Stomach (tissue), 9 donors: ENCODE data around the gene CCDC148. TPM values are rescaled to one million over a fixed set of nuclear protein-coding genes. Genes with fewer than 3 reads are reported as not detected.

Experiments
- DNase-seq, 2 donors: peaks; one replicate each; pipeline versions ENCODE4 v3.0.0 to v3.0.0-alpha.2; 2013 to 2019
- H3K27ac ChIP-seq, 5 donors: fragments of 200-600 bp in 4 of 5; sonication (generic) in 4 of 5; one replicate each; pipeline ENCODE4 v1.5.1; 2013 to 2019; ENCODE audit warnings: mild to moderate bottlenecking in 1 of 5, moderate library complexity in 1 of 5
- H3K27me3 ChIP-seq, 3 donors: fragments of 200-600 bp; sonication (generic); one replicate each; pipeline ENCODE4 v1.5.1; 2017 to 2019; ENCODE audit warnings: mixed run types in 1 of 3
- H3K36me3 ChIP-seq, 4 donors: fragments of 200-600 bp; sonication (generic); 1 replicate in 3 of 4; 2 replicates in 1 of 4; pipeline ENCODE4 v1.5.1; 2016 to 2019
- H3K4me1 ChIP-seq, 4 donors: fragments of 200-600 bp; sonication (generic); one replicate each; pipeline ENCODE4 v1.5.1; 2016 to 2019
- H3K4me3 ChIP-seq, 4 donors: fragments of 200-600 bp; sonication (generic) in 3 of 4; one replicate each; pipeline ENCODE4 v1.5.1; 2016 to 2019; ENCODE audit warnings: mild to moderate bottlenecking in 1 of 4
- H3K9me3 ChIP-seq, 4 donors: fragments of 200-600 bp; sonication (generic); one replicate each; pipeline ENCODE4 v1.5.1; 2016 to 2019
- CTCF ChIP-seq, 7 experiments: fragments of 450-650 bp in 4 of 7; fragments of 200-600 bp in 3 of 7; sonication (generic) in 3 of 7; IDR thresholded peaks; one replicate each; pipeline ENCODE4 v1.5.1; 2016 to 2019; ENCODE audit warnings: antibody characterized with exemption in 7 of 7, control low read depth in 2 of 7, mild to moderate bottlenecking in 1 of 7
- EP300 ChIP-seq: sonication (generic); formaldehyde crosslinking; IDR thresholded peaks from one replicate; pipeline ENCODE4 v1.6.1; 2017; ENCODE audit warnings: antibody characterized with exemption
- POLR2A ChIP-seq, 4 donors: fragments of 450-650 bp; IDR thresholded peaks; one replicate each; pipeline ENCODE4 v1.6.1; 2016; ENCODE audit warnings: antibody characterized with exemption in 4 of 4, control low read depth in 2 of 4, mild to moderate bottlenecking in 1 of 4, moderate library complexity in 1 of 4
- POLR2AphosphoS5 ChIP-seq, 3 donors: sonication (generic); formaldehyde crosslinking; IDR thresholded peaks; one replicate each; pipeline ENCODE4 v1.6.1; 2016; ENCODE audit warnings: antibody characterized with exemption in 3 of 3
- WGBS, 5 donors: extraction: QIAGEN DNeasy Blood & Tissue Kit in 3 of 5; methylation state at CpG; one replicate each; pipeline versions ENCODE4 v1.1.5 to v1.1.7; 2013 to 2018; 5-methylcytosine and 5-hydroxymethylcytosine counted together
- intact Hi-C: fragments of 100-400 bp; cut with DNase I; formaldehyde crosslinking; loops from one replicate; pipeline ENCODE4 v1.15.1; 2023; ENCODE audit warnings: low total_unique reads
- polyA plus RNA-seq, 3 donors: library from polyadenylated mRNA; stranded (reverse); fragments of 200-250 nt; gene quantifications; one replicate each; pipeline ENCODE4 v1.2.3, GENCODE V29; 2013
- total RNA-seq, 5 donors: library from RNA; depleted of rRNA; stranded (reverse); fragments of >200 nt; gene quantifications; one replicate each; pipeline versions ENCODE4 v1.1.0 to v1.2.3, GENCODE V29; 2014 to 2016
- donor health status: healthy with polysubstance abuse.
- donor health status: Bipolar disorder and iron deficiency.
- donor health status: healthy.

CCDC148 gene
- total and polyA plus RNA-seq, 8 donors = 0.25 to 1.3 (median 0.43) TPM; not detected in 5

DNA sequence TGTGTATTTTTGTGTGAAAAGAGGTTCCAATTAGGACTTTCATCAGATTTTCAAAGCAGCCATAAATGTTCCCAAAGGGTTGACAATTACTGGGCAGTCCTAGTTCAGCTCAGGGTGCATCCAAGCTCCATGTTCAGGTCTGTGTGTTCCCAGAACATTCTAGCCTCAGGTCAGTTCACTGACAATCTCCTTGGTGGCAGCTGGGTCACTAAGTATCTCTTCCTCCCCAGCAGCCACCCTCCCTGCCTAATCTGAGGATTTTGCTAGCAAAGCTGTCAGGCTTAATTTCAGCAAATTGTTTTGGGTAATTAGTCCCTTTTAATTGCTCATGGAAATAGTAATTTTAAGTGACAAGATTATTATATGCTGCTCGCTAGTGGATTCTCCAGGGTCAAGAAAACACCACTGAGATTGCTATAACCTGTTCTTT, 325.1 kb downstream of the CCDC148 start:
- intact Hi-C loops = no loop called here
- H3K27ac ChIP-seq = peak overlapping the region; percentile 40 to 88 (median 74)
- no peak for TF ChIP-seq POLR2AphosphoS5 (IDR thresholded peaks at IDR 0.05)
- TF ChIP-seq POLR2A (IDR thresholded peaks at IDR 0.05) = no peak
- TF ChIP-seq EP300 = no peak
- no peak for TF ChIP-seq CTCF (IDR thresholded peaks at IDR 0.05)
- no peaks in the 10 kb centered on the region for H3K36me3 ChIP-seq
- DNase-seq = no peak
- no peak overlapping the region for H3K4me3 ChIP-seq
- H3K27me3 ChIP-seq = no peaks in the 10 kb centered on the region
- WGBS, 5 donors = 53 to 85% (median 68%) methylated on average over 1 of the region's 1 CpG
- no peaks in the 10 kb centered on the region for H3K9me3 ChIP-seq
- peaks cover 17 to 28% (median 24%) of the 10 kb centered on the region in 4 donors for H3K4me1 ChIP-seq

- peak in 1 of 2 donors; percentile 85 for DNase-seq
- Histone ChIP-seq H3K4me1 (peaks cover 17 to 32% (median 24%) of the 10 kb centered on the region in 4 donors), H3K27me3 (no peaks in the 10 kb centered on the region), H3K4me3 (no peak overlapping the region), H3K36me3 (no peaks in the 10 kb centered on the region), H3K27ac (peak overlapping the region; percentile 40 to 88 (median 74)), H3K9me3 (no peaks in the 10 kb centered on the region)
- intact Hi-C loops = no loop called here
- TF ChIP-seq POLR2A (IDR thresholded peaks at IDR 0.05) = no peak
- peak in 2 of 3 donors; percentile 58 to 80 for TF ChIP-seq POLR2AphosphoS5 (IDR thresholded peaks at IDR 0.05)
- WGBS, 5 donors = 36 to 58% (median 49%) methylated on average over 2 of the region's 2 CpGs
Measured at GRCh38 chr2:158130832-158131473, 325.6 kb downstream of the CCDC148 start.

DNA sequence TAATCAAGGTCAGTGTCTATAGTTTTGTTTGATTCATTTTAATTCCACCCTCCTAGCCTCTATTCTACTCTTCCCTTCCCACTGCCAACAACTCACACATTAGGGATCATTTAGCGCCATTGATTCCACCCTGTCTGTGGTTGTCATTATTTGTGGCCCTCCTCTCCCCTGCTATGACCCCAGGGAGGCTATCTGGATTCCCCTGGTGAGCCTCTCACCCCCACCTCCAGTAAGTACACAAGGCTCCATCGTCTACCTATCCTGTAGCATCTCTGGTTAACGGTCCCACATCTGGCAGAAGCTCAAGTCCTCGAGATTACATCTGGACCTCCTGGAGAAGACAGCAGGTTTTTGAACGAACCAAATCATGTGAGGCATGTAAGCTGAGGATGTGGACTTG, 327.5 kb downstream of the CCDC148 start:
- 42 to 71% (median 53%) methylated on average over 5 of the region's 5 CpGs for WGBS, 5 donors
- H3K36me3 ChIP-seq = no peaks in the 10 kb centered on the region

DNA sequence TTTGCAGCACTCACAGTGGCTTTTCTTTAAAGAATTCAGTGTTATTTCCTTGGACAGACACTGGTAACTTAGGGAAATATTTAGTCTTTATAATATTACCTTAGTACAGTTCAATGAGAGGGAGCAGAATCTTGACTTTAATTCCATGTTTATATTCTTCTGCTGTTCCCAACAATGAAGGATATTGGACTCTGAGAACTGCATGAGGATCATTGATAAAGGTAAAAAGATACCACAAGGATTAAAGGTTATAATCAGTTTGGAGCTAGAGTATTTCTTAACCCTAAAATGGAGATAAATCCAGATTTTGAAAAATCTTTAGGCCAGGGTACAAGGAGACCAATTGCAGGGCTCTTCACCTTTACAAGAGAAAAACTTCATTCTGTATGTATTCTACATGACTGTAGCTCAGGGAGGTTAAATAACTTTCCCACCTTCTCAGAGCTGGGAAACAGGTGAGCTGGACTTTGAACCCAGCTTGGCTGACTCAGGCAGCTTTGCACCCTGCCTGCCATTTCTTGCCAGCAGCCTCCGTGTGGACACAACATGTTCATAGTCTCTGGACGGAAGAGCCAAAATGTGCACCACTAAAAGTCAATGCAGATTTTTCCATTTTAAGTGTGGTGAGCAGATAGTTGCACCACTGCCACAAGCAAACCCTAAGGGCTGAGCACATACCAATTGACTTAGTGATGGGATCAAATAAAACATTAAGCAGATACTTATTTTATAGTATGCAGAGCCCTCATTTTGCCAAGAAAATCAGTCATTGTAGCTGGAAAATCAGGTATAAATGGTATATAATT, 328.2 kb downstream of the CCDC148 start:
- DNase-seq = peak; percentile 84 to 89
- 21 to 42% (median 40%) methylated on average over 2 of the region's 2 CpGs for WGBS, 5 donors
- TF ChIP-seq EP300 (no peak), POLR2AphosphoS5 (IDR thresholded peaks at IDR 0.05) (peak in 2 of 3 donors; percentile 47 to 53), CTCF (IDR thresholded peaks at IDR 0.05) (no peak), POLR2A (IDR thresholded peaks at IDR 0.05) (no peak)
- no peak overlapping the region for H3K4me3 ChIP-seq
- H3K4me1 ChIP-seq = peaks cover 17 to 33% (median 24%) of the 10 kb centered on the region in 4 donors
- H3K9me3 ChIP-seq = no peaks in the 10 kb centered on the region
- H3K36me3 ChIP-seq = no peaks in the 10 kb centered on the region
- intact Hi-C loops = no loop called here
- no peaks in the 10 kb centered on the region for H3K27me3 ChIP-seq
- H3K27ac ChIP-seq = peak overlapping the region in 4 of 5 donors; percentile 4 to 81 (median 46)

More for the DNA sequence above, 327.5 kb downstream of the CCDC148 start:
- Histone ChIP-seq H3K4me1 (peaks cover 17 to 35% (median 24%) of the 10 kb centered on the region in 4 donors), H3K9me3 (no peaks in the 10 kb centered on the region), H3K27me3 (no peaks in the 10 kb centered on the region), H3K4me3 (no peak overlapping the region), H3K27ac (peak overlapping the region in 4 of 5 donors; percentile 20 to 81 (median 70))
- TF ChIP-seq POLR2A (IDR thresholded peaks at IDR 0.05) (no peak), EP300 (no peak), POLR2AphosphoS5 (IDR thresholded peaks at IDR 0.05) (no peak), CTCF (IDR thresholded peaks at IDR 0.05) (no peak)
- intact Hi-C loops = no loop called here
- DNase-seq = no peak
